Astrocyte (in vitro differentiated cells and primary cell): Measurements from ENCODE around the gene HOXA6.
A peak's percentile ranks its signal among the peaks of the same experiment; 100 is the strongest.

Experiments used
- CTCF ChIP-seq: IDR thresholded peaks from 2 replicates; pipeline ENCODE4 v1.5.1; 2011; ENCODE audit warnings: low read depth, mild to moderate bottlenecking, inconsistent platforms, low read length, moderate library complexity; ENCODE audit not compliant: insufficient read depth
- EZH2 ChIP-seq: IDR thresholded peaks from 2 replicates; pipeline ENCODE4 v1.6.1; 2012; ENCODE audit warnings: mild to moderate bottlenecking, low read length, inconsistent platforms; ENCODE audit not compliant: insufficient read depth

- TF ChIP-seq CTCF: no peak
- peak; percentile 63 for TF ChIP-seq EZH2
These were observed 4.6 kb upstream of the HOXA6 start, which contains the start of gene HOXA3 for GRCh38 chr7:27151931-27152815.
